Measurements from ENCODE around the gene CHIT1. TPM values are rescaled to one million over a fixed set of nuclear protein-coding genes. Genes with fewer than 3 reads are reported as not detected.

The CHIT1 gene
- total RNA-seq, 1 experiment from 2014 or later: not detected

- no peaks in the 10 kb centered on the region for H3K9me2 ChIP-seq (ENCODE audit: insufficient read depth)
- H3K4me1 ChIP-seq (ENCODE audit: control insufficient read depth in 1 of 2, insufficient read depth in 2 of 2, low read length in 2 of 2): peaks cover 20 to 54% of the 10 kb centered on the region in 2 experiments
- H3K9me3 ChIP-seq (ENCODE audit: control insufficient read depth in 1 of 2, insufficient read depth in 1 of 2, low read depth in 1 of 2, low read length in 2 of 2): no peaks in the 10 kb centered on the region
- no peak overlapping the region for H3K9ac ChIP-seq (ENCODE audit: low read length)
- no TSS peak for BruUV-seq (replicated peaks)
- ChIA-PET CTCF (no interaction called here), RAD21 (ENCODE audit: low non-redundant PET in 1 of 2, low total read pairs in 2 of 2, uncharacterized antibody in 2 of 2, unreplicated experiment in 2 of 2) (no interaction called here), POLR2A (no interaction called here)
- no peaks in the 10 kb centered on the region for H4K20me1 ChIP-seq (ENCODE audit: insufficient read depth)
- H2AFZ ChIP-seq (ENCODE audit: low read depth, low read length, poor library complexity, severe bottlenecking): no peak overlapping the region
- TF ChIP-seq YY1 (IDR thresholded peaks at IDR 0.05; ENCODE audit: extremely low read depth, insufficient replicate concordance, low read depth, low read length) (no peak), CBX3 (IDR thresholded peaks at IDR 0.05; ENCODE audit: low read depth) (no peak), SP1 (IDR thresholded peaks at IDR 0.05; ENCODE audit: low read depth) (no peak), ATF3 (IDR thresholded peaks at IDR 0.05) (no peak), ELF1 (IDR thresholded peaks at IDR 0.05; ENCODE audit: borderline replicate concordance, low read depth) (no peak), TCF7L2 (IDR thresholded peaks at IDR 0.05; ENCODE audit: borderline replicate concordance, extremely low read depth, insufficient read depth, insufficient read length) (no peak), ZFX (IDR thresholded peaks at IDR 0.05) (no peak), JUND (IDR thresholded peaks at IDR 0.05) (no peak), EGR1 (IDR thresholded peaks at IDR 0.05; ENCODE audit: low read depth) (no peak), REST (IDR thresholded peaks at IDR 0.05; ENCODE audit: low read depth) (no peak)
- ATAC-seq (no peak), DNase-seq (ENCODE audit: low read depth, low spot score) (no peak)
- no peaks in the 10 kb centered on the region for H3K79me2 ChIP-seq (ENCODE audit: insufficient read depth, low read length)
- no peaks in the 10 kb centered on the region for H3K36me3 ChIP-seq (ENCODE audit: control insufficient read depth in 1 of 2, insufficient read depth in 2 of 2, low read length in 2 of 2)
- intact Hi-C loops (cut with micrococcal nuclease): no loop called here
- H3K27me3 ChIP-seq (ENCODE audit: insufficient read depth, low read length): no peaks in the 10 kb centered on the region
- no peak overlapping the region for H3K27ac ChIP-seq (ENCODE audit: low read depth, low read length)
- no peak overlapping the region for H3K4me2 ChIP-seq (ENCODE audit: low read length)
- no peak overlapping the region for H3K4me3 ChIP-seq (replicated peaks in 1 of 2; ENCODE audit: low read depth in 1 of 2, low read length in 2 of 2)
These were observed 47.7 kb downstream of the CHIT1 start for GRCh38 chr1:203181586-203182386.

All from HCT116 (cell line).